Transverse colon (tissue), 4 donors: ENCODE results near the gene CABLES2. TPM values are rescaled to one million over a fixed set of nuclear protein-coding genes. Genes with fewer than 3 reads are reported as not detected.

Source experiments
- DNase-seq: peaks from one replicate; pipeline ENCODE4 v3.0.0-alpha.2; 2019
- H3K27ac ChIP-seq, 4 donors: fragments of 200-600 bp; sonication (generic); 2 replicates each; pipeline ENCODE4 v1.5.1; 2016 to 2018; ENCODE audit warnings: inconsistent platforms in 4 of 4
- H3K27me3 ChIP-seq: fragments of 200-600 bp; sonication (generic); 2 replicates; pipeline ENCODE4 v1.5.1; 2017; ENCODE audit warnings: inconsistent platforms
- H3K36me3 ChIP-seq, 4 donors: fragments of 200-600 bp; sonication (generic); 2 replicates each; pipeline ENCODE4 v1.5.1; 2017 to 2019; ENCODE audit warnings: inconsistent platforms in 4 of 4
- H3K4me1 ChIP-seq, 4 donors: fragments of 200-600 bp; sonication (generic); 2 replicates each; pipeline ENCODE4 v1.5.1; 2017 to 2020; ENCODE audit warnings: inconsistent platforms in 4 of 4
- H3K4me3 ChIP-seq, 4 donors: fragments of 200-600 bp; sonication (generic); 1 replicate in 1 of 4; 2 replicates in 3 of 4; pipeline versions ENCODE4 v1.5.1 to v1.6.1; 2017 to 2019; ENCODE audit warnings: inconsistent platforms in 4 of 4
- H3K9me3 ChIP-seq, 2 donors: fragments of 200-600 bp; sonication (generic); 2 replicates each; pipeline ENCODE4 v1.5.1; 2017 to 2019; ENCODE audit warnings: inconsistent platforms in 2 of 2
- CTCF ChIP-seq, 5 experiments: fragments of 200-600 bp in 3 of 5; fragments of 450-650 bp in 2 of 5; sonication (generic) in 3 of 5; IDR thresholded peaks; 1 replicate in 2 of 5; 2 replicates in 3 of 5; pipeline ENCODE4 v1.5.1; 2016 to 2017; ENCODE audit warnings: antibody characterized with exemption in 5 of 5, inconsistent platforms in 3 of 5, mild to moderate bottlenecking in 2 of 5, moderate library complexity in 1 of 5
- EP300 ChIP-seq: sonication (generic); formaldehyde crosslinking; IDR thresholded peaks from one replicate; pipeline ENCODE4 v1.6.1; 2017; ENCODE audit warnings: antibody characterized with exemption, low read depth
- POLR2A ChIP-seq: fragments of 450-650 bp; IDR thresholded peaks from one replicate; pipeline ENCODE4 v1.6.1; 2016; ENCODE audit warnings: antibody characterized with exemption, mild to moderate bottlenecking, moderate library complexity
- POLR2AphosphoS5 ChIP-seq, 3 donors: sonication (generic); formaldehyde crosslinking; IDR thresholded peaks; one replicate each; pipeline ENCODE4 v1.6.1; 2016; ENCODE audit warnings: antibody characterized with exemption in 3 of 3
- WGBS, 2 donors: methylation state at CpG; one replicate each; pipeline ENCODE4 v1.1.5; 2018; ENCODE audit warnings: low coverage in 1 of 2; 5-methylcytosine and 5-hydroxymethylcytosine counted together
- in situ Hi-C, 4 donors: fragments of 200-750 bp; cut with MboI; loops; one replicate each; pipeline versions ENCODE4 v1.15.0 to v1.15.1; 2017; ENCODE audit warnings: low sequenced_read_pairs in 3 of 4, low pct_ligation_motif_present in 1 of 4, low pct_unique_long_range_greater_than_20kb in 1 of 4
- intact Hi-C: fragments of 100-400 bp; cut with DNase I; formaldehyde crosslinking; loops from one replicate; pipeline ENCODE4 v1.15.1; 2023; ENCODE audit warnings: low total_unique reads
- total RNA-seq, 4 donors: library from RNA; depleted of rRNA; stranded (reverse); fragments of >200 nt; gene quantifications; one replicate each; pipeline ENCODE4 v1.1.0, GENCODE V29; 2016

CABLES2 gene
- total RNA-seq, 4 donors from 2014 or later = 3.7 to 10.1 (median 8.5) TPM

- Histone ChIP-seq H3K36me3 (no peaks in the 10 kb centered on the region), H3K4me1 (peaks cover 0 to 6% (median 2%) of the 10 kb centered on the region in 4 donors), H3K27ac (no peak overlapping the region), H3K4me3 (no peak overlapping the region), H3K9me3 (no peaks in the 10 kb centered on the region), H3K27me3 (no peaks in the 10 kb centered on the region)
- TF ChIP-seq POLR2AphosphoS5 (IDR thresholded peaks at IDR 0.05) (no peak), POLR2A (no peak), CTCF (IDR thresholded peaks at IDR 0.05) (no peak), EP300 (no peak)
- intact Hi-C loops (no loop called here), in situ Hi-C loops (no loop called here)
- WGBS, 2 donors = 79% methylated on average over 9 of the region's 9 CpGs; no CpG with 5 or more reads in 1 of the 2 donors
- DNase-seq = no peak
These were observed 59.6 kb downstream of the CABLES2 start for GRCh38 chr20:62347445-62347844.

- Histone ChIP-seq H3K36me3 (no peaks in the 10 kb centered on the region), H3K9me3 (no peaks in the 10 kb centered on the region), H3K4me3 (no peak overlapping the region), H3K27ac (no peak overlapping the region), H3K4me1 (peaks cover 0 to 6% (median 2%) of the 10 kb centered on the region in 4 donors), H3K27me3 (no peaks in the 10 kb centered on the region)
- intact Hi-C loops = no loop called here
- WGBS, 2 donors = 83% methylated on average over 10 of the region's 10 CpGs; no CpG with 5 or more reads in 1 of the 2 donors
- no peak for TF ChIP-seq POLR2A
- no peak for TF ChIP-seq POLR2AphosphoS5 (IDR thresholded peaks at IDR 0.05)
- no peak for TF ChIP-seq CTCF (IDR thresholded peaks at IDR 0.05)
- TF ChIP-seq EP300 = no peak
- in situ Hi-C loops = no loop called here
- DNase-seq = no peak
These were observed 60.0 kb downstream of the CABLES2 start for GRCh38 chr20:62347151-62347404.

- H3K27ac ChIP-seq = no peak overlapping the region
- in situ Hi-C loops = no loop called here
These were observed 60.5 kb downstream of the CABLES2 start for GRCh38 chr20:62346398-62347150.

More at GRCh38 chr20:62346398-62347150, 60.5 kb downstream of the CABLES2 start:
- TF ChIP-seq EP300 (no peak), CTCF (IDR thresholded peaks at IDR 0.05) (no peak), POLR2AphosphoS5 (IDR thresholded peaks at IDR 0.05) (no peak), POLR2A (no peak)
- H3K27me3 ChIP-seq = no peaks in the 10 kb centered on the region
- H3K36me3 ChIP-seq = no peaks in the 10 kb centered on the region
- WGBS, 2 donors = 89% methylated on average over 34 of the region's 34 CpGs; no CpG with 5 or more reads in 1 of the 2 donors
- intact Hi-C loops = no loop called here
- H3K9me3 ChIP-seq = no peaks in the 10 kb centered on the region
- peaks cover 0 to 6% (median 2%) of the 10 kb centered on the region in 4 donors for H3K4me1 ChIP-seq
- no peak for DNase-seq
- no peak overlapping the region for H3K4me3 ChIP-seq
